Measurements from ENCODE around the gene ZBBX. TPM values are rescaled to one million over a fixed set of nuclear protein-coding genes. Genes with fewer than 3 reads are reported as not detected.

ZBBX gene
- not detected in 2 replicates for total RNA-seq (ENCODE audit: low replicate concordance)

GRCh38 chr3:167380004-167380689, at the start of gene ZBBX:
TSS of gene ZBBX (minus strand) at chr3:167380297. CDS start at chr3:167372901, 7,396 bp downstream.

Other genes starting within 250 kb of the ZBBX start
- gene SERPINI2, start 93.7 kb upstream of the ZBBX start, total RNA-seq (ENCODE audit: low replicate concordance), result not detected in 2 replicates

Data from smooth muscle cell of the coronary artery (primary cell).